ENCODE results near the gene WDR93.
A peak's percentile ranks its signal among the peaks of the same experiment; 100 is the strongest.

The WDR93 gene

DNA sequence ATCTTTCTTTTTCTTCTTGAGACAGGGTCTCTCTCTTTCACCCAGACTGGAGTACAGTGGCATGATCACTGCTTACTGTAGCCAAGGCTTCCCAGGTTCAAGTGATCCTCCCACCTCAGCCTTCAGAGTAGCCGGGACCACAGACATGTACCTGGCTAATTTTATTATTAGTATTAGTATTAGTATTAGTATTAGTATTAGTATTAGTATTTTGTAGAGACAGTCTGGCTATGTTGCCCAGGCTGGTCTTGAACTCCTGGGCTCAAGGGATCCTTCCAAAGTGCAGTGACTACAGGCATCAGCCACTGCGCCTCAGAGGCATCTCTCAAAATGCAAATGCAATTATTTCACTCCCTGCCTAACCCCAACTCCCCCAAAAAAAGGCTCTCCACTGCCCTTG lies 37.0 kb upstream of the WDR93 start:
- ChIA-PET POLR2A (ENCODE audit: low non-redundant PET) (no interaction called here), CTCF (no interaction called here)
- DNase-seq (ENCODE audit: low spot score), result no peak
- no peak for TF ChIP-seq CTCF (conservative IDR thresholded peaks at IDR 0.05; ENCODE audit: low read depth)
- H3K27ac ChIP-seq, result no peak overlapping the region

GRCh38 chr15:89654301-89654761 lies 36.3 kb upstream of the WDR93 start:
- POLR2A ChIA-PET (ENCODE audit: low non-redundant PET), result no interaction called here
- peak; percentile 59 for DNase-seq (ENCODE audit: low spot score)
- CTCF ChIA-PET, result interaction anchor here (0.6 kb wide), 2 partner anchors 11 to 95 kb away, joined by 3 read pairs; no protein-coding TSS in a partner anchor
- TF ChIP-seq CTCF (conservative IDR thresholded peaks at IDR 0.05; ENCODE audit: low read depth), result no peak
- H3K27ac ChIP-seq, result peak overlapping the region; percentile 37

DNA sequence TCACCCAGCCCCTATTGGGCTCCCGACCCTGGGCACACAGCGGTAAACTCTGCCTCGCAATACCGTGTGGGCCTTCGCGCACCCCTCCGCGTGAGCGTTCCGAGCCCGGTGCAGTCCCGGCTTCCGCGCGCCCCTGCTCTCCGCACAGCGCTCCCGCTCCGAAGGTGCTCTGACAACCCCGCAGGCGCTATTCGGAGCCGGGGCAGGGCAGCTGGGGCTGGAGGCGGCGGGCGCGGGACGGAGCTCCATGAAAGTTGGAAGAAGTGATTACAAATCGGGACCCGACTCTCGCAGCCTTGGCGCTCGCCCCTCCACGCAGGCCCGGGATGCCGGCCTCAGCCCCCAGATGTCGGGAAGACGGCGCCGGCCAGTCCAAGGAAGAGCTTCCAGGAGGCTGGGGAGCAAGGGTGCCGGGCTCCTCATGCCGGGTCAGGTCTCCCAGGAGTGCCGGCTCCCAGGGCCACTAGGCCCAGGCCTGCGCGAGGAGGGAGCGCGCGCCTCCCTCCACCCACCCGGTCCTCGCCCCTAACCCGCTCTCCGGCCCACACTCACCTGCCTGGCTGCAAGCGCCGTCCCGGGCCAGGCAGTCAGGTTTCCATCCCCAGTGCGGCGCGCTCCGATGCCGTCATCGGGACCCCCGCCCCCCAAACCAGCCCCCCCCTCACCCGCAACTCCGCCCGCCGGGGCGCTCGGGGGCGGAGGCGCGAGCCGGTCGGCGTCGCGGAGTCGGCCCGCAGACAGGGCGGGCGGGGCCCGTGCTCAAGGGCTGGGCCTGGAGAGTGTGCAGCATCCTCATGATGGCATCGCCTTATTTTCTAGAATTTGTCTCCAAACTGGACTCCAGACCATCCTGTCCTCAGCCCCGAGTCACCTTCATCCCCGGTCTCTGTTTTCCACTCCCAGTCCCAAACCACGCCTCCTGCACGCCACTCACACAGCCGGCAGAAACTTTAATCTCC lies 35.5 kb upstream of the WDR93 start, which contains the start of gene KIF7:
TSS of gene KIF7 (minus strand) at position 621 of the 959 bp plus-strand sequence. CDS start 2,537 bp downstream, outside the sequence.
- DNase-seq (ENCODE audit: low spot score), result peak; percentile 54
- CTCF ChIA-PET, result interaction anchor here (0.6 kb wide), 2 partner anchors 10 to 94 kb away, joined by 3 read pairs; no protein-coding TSS in a partner anchor
- POLR2A ChIA-PET (ENCODE audit: low non-redundant PET), result no interaction called here
- peak within 1 kb of the TSS; percentile 37 for H3K27ac ChIP-seq
- no peak for TF ChIP-seq CTCF (conservative IDR thresholded peaks at IDR 0.05; ENCODE audit: low read depth)

DNA sequence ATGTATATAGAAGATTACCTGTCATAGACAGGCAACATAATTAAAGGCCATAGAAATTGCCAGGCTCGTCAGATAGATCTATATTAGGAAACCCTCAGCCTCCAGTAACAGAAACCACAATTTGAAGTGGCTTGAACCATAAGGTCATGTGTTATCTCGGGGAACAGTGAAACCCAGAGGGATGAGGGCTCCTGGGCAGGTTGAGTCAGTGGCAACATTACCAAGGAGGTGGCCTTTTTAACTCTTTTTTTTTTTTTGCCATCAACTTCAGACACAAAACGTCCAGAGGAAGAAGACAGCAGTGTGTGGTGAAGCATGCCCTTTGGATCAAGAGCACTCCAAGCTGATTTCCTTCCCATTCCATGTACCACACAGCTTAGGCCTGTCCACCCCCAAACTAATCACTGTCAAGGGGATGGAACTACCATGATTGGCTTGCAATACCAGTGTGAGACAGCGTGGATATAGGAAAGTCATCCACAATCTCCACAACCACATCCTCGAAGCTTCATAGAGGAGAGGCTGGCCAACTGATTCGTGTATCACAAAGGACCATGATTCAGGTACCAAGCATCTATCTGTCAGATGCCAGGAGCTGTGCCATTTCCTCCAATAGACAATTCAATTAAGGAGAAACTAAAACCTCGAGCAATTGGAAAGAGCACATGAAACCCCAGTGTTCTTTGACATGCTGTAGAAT lies 34.3 kb upstream of the WDR93 start:
- CTCF ChIA-PET, result no interaction called here
- POLR2A ChIA-PET (ENCODE audit: low non-redundant PET), result no interaction called here
- no peak for DNase-seq (ENCODE audit: low spot score)
- TF ChIP-seq CTCF (conservative IDR thresholded peaks at IDR 0.05; ENCODE audit: low read depth), result no peak
- no peak overlapping the region for H3K27ac ChIP-seq

GRCh38 chr15:89657686-89658200 lies 32.9 kb upstream of the WDR93 start:
- no peak for TF ChIP-seq CTCF (conservative IDR thresholded peaks at IDR 0.05; ENCODE audit: low read depth)
- ChIA-PET CTCF (interaction anchor here (0.6 to 1.5 kb wide), 4 partner anchors 10 to 245 kb away, joined by 3 to 4 read pairs (median 4); no protein-coding TSS in a partner anchor), POLR2A (ENCODE audit: low non-redundant PET) (no interaction called here)
- DNase-seq (ENCODE audit: low spot score), result no peak
- H3K27ac ChIP-seq, result no peak overlapping the region

DNA sequence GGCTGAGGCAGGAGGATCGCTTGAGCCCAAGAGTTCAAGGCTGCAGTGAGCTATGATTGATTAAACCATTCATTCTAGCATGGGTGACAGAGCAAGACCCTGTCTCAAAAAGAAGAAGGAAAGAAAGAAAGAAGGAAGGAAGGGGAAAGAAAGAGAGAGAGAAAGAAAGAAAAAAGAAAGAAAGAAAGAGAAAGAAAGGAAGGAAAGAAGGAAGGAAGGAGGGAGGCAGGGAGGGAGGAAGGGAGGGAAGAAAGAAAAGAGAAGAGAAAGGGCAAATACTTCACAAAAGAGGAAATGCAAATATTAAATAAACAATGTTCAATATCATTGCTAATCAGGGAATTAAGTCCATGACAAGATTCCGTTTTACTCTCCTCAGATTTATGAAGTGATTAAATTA lies 31.3 kb upstream of the WDR93 start:
- CTCF ChIA-PET, result no interaction called here
- POLR2A ChIA-PET (ENCODE audit: low non-redundant PET), result no interaction called here
- no peak for DNase-seq (ENCODE audit: low spot score)

More for the DNA sequence above, 31.3 kb upstream of the WDR93 start:
- no peak for TF ChIP-seq CTCF (conservative IDR thresholded peaks at IDR 0.05; ENCODE audit: low read depth)
- H3K27ac ChIP-seq, result no peak overlapping the region
